KOPT-K1 (cell line): ENCODE measurements around the gene PPP2R2D.
A peak's percentile ranks its signal among the peaks of the same experiment; 100 is the strongest.
"Not testable (repeated sequence)": the region's sequence is repeated elsewhere in the genome, so short reads cannot be mapped to it uniquely, and the experiment has no call there.

ENCODE experiments used
- H3K27ac ChIP-seq: fragments of 200-600 bp; sonication (generic); 2 replicates; pipeline ENCODE4 v1.5.1; 2016; ENCODE audit warnings: antibody characterized with exemption, mild to moderate bottlenecking, low read depth, low read length; ENCODE audit not compliant: poor library complexity, severe bottlenecking
- H3K36me3 ChIP-seq: fragments of 200-600 bp; sonication (generic); 2 replicates; pipeline ENCODE4 v1.5.1; 2017; ENCODE audit warnings: antibody characterized with exemption, mild to moderate bottlenecking, low read length, moderate library complexity; ENCODE audit not compliant: insufficient read depth
- H3K9me3 ChIP-seq: fragments of 200-600 bp; sonication (generic); 2 replicates; pipeline ENCODE4 v1.5.1; 2017; ENCODE audit warnings: antibody characterized with exemption, low read length, mild to moderate bottlenecking; ENCODE audit not compliant: insufficient read depth, poor library complexity, severe bottlenecking

PPP2R2D gene

GRCh38 chr10:131906269-131906639 lies 5.4 kb downstream of the PPP2R2D start:
- H3K27ac ChIP-seq, result no peak overlapping the region
- peaks cover 38% of the 10 kb centered on the region for H3K36me3 ChIP-seq
- H3K9me3 ChIP-seq, result no peaks in the 10 kb centered on the region

GRCh38 chr10:131907679-131908078 lies 6.9 kb downstream of the PPP2R2D start:
- Histone ChIP-seq H3K9me3 (no peaks in the 10 kb centered on the region), H3K36me3 (peaks cover 50% of the 10 kb centered on the region), H3K27ac (peak overlapping the region; percentile 82)

GRCh38 chr10:131908151-131908550 lies 7.3 kb downstream of the PPP2R2D start:
- H3K27ac ChIP-seq, result peak overlapping the region; percentile 82
- no peaks in the 10 kb centered on the region for H3K9me3 ChIP-seq
- H3K36me3 ChIP-seq, result peaks cover 51% of the 10 kb centered on the region

- H3K36me3 ChIP-seq, result peaks cover 51% of the 10 kb centered on the region
- H3K27ac ChIP-seq, result peak overlapping the region; percentile 82
- H3K9me3 ChIP-seq, result no peaks in the 10 kb centered on the region
These were observed 8.4 kb downstream of the PPP2R2D start for GRCh38 chr10:131909014-131909808.

- Histone ChIP-seq H3K27ac (no peak overlapping the region), H3K9me3 (no peaks in the 10 kb centered on the region), H3K36me3 (peaks cover 51% of the 10 kb centered on the region)
These were observed 9.1 kb downstream of the PPP2R2D start for GRCh38 chr10:131909929-131910328.

- H3K36me3 ChIP-seq, result peaks cover 45% of the 10 kb centered on the region
- no peak overlapping the region for H3K27ac ChIP-seq
- H3K9me3 ChIP-seq, result no peaks in the 10 kb centered on the region
These were observed 10.0 kb downstream of the PPP2R2D start for GRCh38 chr10:131910663-131911314.

- Histone ChIP-seq H3K9me3 (no peaks in the 10 kb centered on the region), H3K27ac (no peak overlapping the region), H3K36me3 (peaks cover 38% of the 10 kb centered on the region)
These were observed 10.6 kb downstream of the PPP2R2D start for GRCh38 chr10:131911451-131911850.

GRCh38 chr10:131912620-131913019 lies 11.8 kb downstream of the PPP2R2D start:
- no peak overlapping the region for H3K27ac ChIP-seq
- H3K36me3 ChIP-seq, result peaks cover 37% of the 10 kb centered on the region
- no peaks in the 10 kb centered on the region for H3K9me3 ChIP-seq

- Histone ChIP-seq H3K36me3 (peaks cover 19% of the 10 kb centered on the region), H3K27ac (no peak overlapping the region)
These were observed 14.7 kb downstream of the PPP2R2D start for GRCh38 chr10:131915484-131915883.

GRCh38 chr10:131915990-131916766 lies 15.4 kb downstream of the PPP2R2D start:
- Histone ChIP-seq H3K27ac (no peak overlapping the region), H3K9me3 (no peaks in the 10 kb centered on the region), H3K36me3 (peaks cover 14% of the 10 kb centered on the region)

More at GRCh38 chr10:131915484-131915883, 14.7 kb downstream of the PPP2R2D start:
- H3K9me3 ChIP-seq, result no peaks in the 10 kb centered on the region

- not testable (repeated sequence) for H3K27ac ChIP-seq, H3K36me3 ChIP-seq, H3K9me3 ChIP-seq
These were observed 16.0 kb downstream of the PPP2R2D start for GRCh38 chr10:131916767-131917160.

- not testable (repeated sequence) for H3K36me3 ChIP-seq, H3K9me3 ChIP-seq, H3K27ac ChIP-seq
These were observed 16.7 kb downstream of the PPP2R2D start for GRCh38 chr10:131917496-131917895.

GRCh38 chr10:131919461-131919860 lies 18.7 kb downstream of the PPP2R2D start:
- not testable (repeated sequence) for H3K27ac ChIP-seq, H3K9me3 ChIP-seq, H3K36me3 ChIP-seq

- Histone ChIP-seq H3K27ac (no peak overlapping the region), H3K36me3 (no peaks in the 10 kb centered on the region), H3K9me3 (peaks cover 10% of the 10 kb centered on the region)
These were observed 19.3 kb downstream of the PPP2R2D start for GRCh38 chr10:131920151-131920550.

GRCh38 chr10:131920693-131921092 lies 19.9 kb downstream of the PPP2R2D start:
- Histone ChIP-seq H3K9me3 (peaks cover 15% of the 10 kb centered on the region), H3K27ac (no peak overlapping the region), H3K36me3 (no peaks in the 10 kb centered on the region)
